ENCODE data around the gene LARGE1.
"Not testable (repeated sequence)": the region's sequence is repeated elsewhere in the genome, so short reads cannot be mapped to it uniquely, and the experiment has no call there.

The LARGE1 gene

GRCh38 chr22:33391298-33391697 is 529.0 kb downstream of the LARGE1 start:
- no peak for DNase-seq

- peak; percentile 32 for DNase-seq
Observed at GRCh38 chr22:33389936-33390335, 530.3 kb downstream of the LARGE1 start.

GRCh38 chr22:33386270-33386669 is 534.0 kb downstream of the LARGE1 start:
- DNase-seq: no peak

- no peak for DNase-seq
Observed at GRCh38 chr22:33385611-33386010, 534.7 kb downstream of the LARGE1 start.

- DNase-seq: no peak
Observed at GRCh38 chr22:33382436-33382835, 537.8 kb downstream of the LARGE1 start.

GRCh38 chr22:33381531-33382406 is 538.5 kb downstream of the LARGE1 start:
- no peak for DNase-seq

- DNase-seq: no peak
Observed at GRCh38 chr22:33380789-33381530, 539.3 kb downstream of the LARGE1 start.

- no peak for DNase-seq
Observed at GRCh38 chr22:33379836-33380235, 540.4 kb downstream of the LARGE1 start.

GRCh38 chr22:33372875-33373274 is 547.4 kb downstream of the LARGE1 start:
- no peak for DNase-seq

GRCh38 chr22:33363256-33363655 is 557.0 kb downstream of the LARGE1 start:
- not testable (repeated sequence) for DNase-seq

- no peak for DNase-seq
Observed at GRCh38 chr22:33362702-33363101, 557.6 kb downstream of the LARGE1 start.

GRCh38 chr22:33361581-33361980 is 558.7 kb downstream of the LARGE1 start:
- DNase-seq: no peak

GRCh38 chr22:33357981-33358399 is 562.3 kb downstream of the LARGE1 start:
- no peak for DNase-seq

GRCh38 chr22:33354928-33355327 is 565.3 kb downstream of the LARGE1 start:
- no peak for DNase-seq

GRCh38 chr22:33353502-33353901 is 566.8 kb downstream of the LARGE1 start:
- DNase-seq: no peak

GRCh38 chr22:33352768-33353167 is 567.5 kb downstream of the LARGE1 start:
- DNase-seq: no peak

GRCh38 chr22:33350961-33351360 is 569.3 kb downstream of the LARGE1 start:
- DNase-seq: no peak

- DNase-seq: no peak
Observed at GRCh38 chr22:33350491-33350890, 569.8 kb downstream of the LARGE1 start.

- DNase-seq: no peak
Observed at GRCh38 chr22:33347002-33347401, 573.3 kb downstream of the LARGE1 start.

GRCh38 chr22:33341611-33342010 is 578.7 kb downstream of the LARGE1 start:
- no peak for DNase-seq

GRCh38 chr22:33337524-33337923 is 582.8 kb downstream of the LARGE1 start:
- no peak for DNase-seq

- DNase-seq: no peak
Observed at GRCh38 chr22:33335611-33336279, 584.5 kb downstream of the LARGE1 start.

GRCh38 chr22:33332538-33332937 is 587.7 kb downstream of the LARGE1 start:
- peak; percentile 57 for DNase-seq

- no peak for DNase-seq
Observed at GRCh38 chr22:33331017-33331416, 589.3 kb downstream of the LARGE1 start.
